DND-41 (cell line): Measurements from ENCODE around the gene ABTB1.

ENCODE experiments used
- ATAC-seq: fragments of 200-7000 bp; cut with Tn5 transposase; 3 replicates; pipeline ENCODE4 v1.9.1; 2021; ENCODE audit warnings: low read depth; ENCODE audit not compliant: insufficient read depth
- DNase-seq: peaks from one replicate; pipeline ENCODE4 v3.0.0-alpha.2; 2020
- H2AFZ ChIP-seq: 2 replicates; pipeline ENCODE4 v1.6.0; 2012; ENCODE audit warnings: low read depth, low read length
- H3K27ac ChIP-seq: 2 replicates; pipeline ENCODE4 v1.5.1; 2012; ENCODE audit warnings: low read length, inconsistent platforms
- H3K27me3 ChIP-seq: fragments of 200-600 bp; sonication (generic); 2 replicates; pipeline ENCODE4 v1.6.0; 2012; ENCODE audit warnings: low read length, mild to moderate bottlenecking, inconsistent platforms; ENCODE audit not compliant: insufficient read depth, poor library complexity
- H3K36me3 ChIP-seq: 2 replicates; pipeline ENCODE4 v1.5.1; 2012; ENCODE audit warnings: low read length, inconsistent platforms; ENCODE audit not compliant: insufficient read depth
- H3K4me1 ChIP-seq: 2 replicates; pipeline ENCODE4 v1.5.1; 2012; ENCODE audit warnings: mild to moderate bottlenecking, low read length; ENCODE audit not compliant: insufficient read depth
- H3K4me2 ChIP-seq: 2 replicates; pipeline ENCODE4 v1.6.0; 2012; ENCODE audit warnings: mild to moderate bottlenecking, moderate library complexity, low read length, inconsistent platforms; ENCODE audit not compliant: insufficient read depth
- H3K4me3 ChIP-seq, 2 experiments: fragments of 200-600 bp in 1 of 2; shearing (Covaris generic) in 1 of 2; 2 replicates each; pipeline ENCODE4 v1.5.1; 2012 to 2016; ENCODE audit warnings: inconsistent platforms in 2 of 2, low read length in 2 of 2, mild to moderate bottlenecking in 2 of 2, low read depth in 1 of 2, moderate library complexity in 1 of 2
- H3K79me2 ChIP-seq: 2 replicates; pipeline ENCODE4 v1.6.0; 2012; ENCODE audit warnings: low read length, inconsistent platforms; ENCODE audit not compliant: insufficient read depth
- H3K9ac ChIP-seq: 2 replicates; pipeline ENCODE4 v1.6.0; 2012; ENCODE audit warnings: low read depth, mild to moderate bottlenecking, inconsistent platforms, low read length, moderate library complexity
- H3K9me3 ChIP-seq: 2 replicates; pipeline ENCODE4 v1.5.1; 2012; ENCODE audit warnings: low read length, moderate library complexity, mild to moderate bottlenecking, inconsistent platforms; ENCODE audit not compliant: insufficient read depth, severe bottlenecking
- H4K20me1 ChIP-seq: 2 replicates; pipeline ENCODE4 v1.6.0; 2012; ENCODE audit warnings: low read length; ENCODE audit not compliant: insufficient read depth
- CTCF ChIP-seq: IDR thresholded peaks from 2 replicates; pipeline ENCODE4 v1.5.1; 2012; ENCODE audit warnings: borderline replicate concordance, low read length, moderate library complexity, mild to moderate bottlenecking; ENCODE audit not compliant: poor library complexity, severe bottlenecking; ENCODE audit errors: extremely low read depth
- EZH2 ChIP-seq: IDR thresholded peaks from 3 replicates; pipeline ENCODE4 v1.6.1; 2012; ENCODE audit warnings: borderline replicate concordance, low read depth, mild to moderate bottlenecking, moderate library complexity, low read length, inconsistent platforms; ENCODE audit not compliant: severe bottlenecking

The ABTB1 gene

GRCh38 chr3:127706785-127707351 lies 34.1 kb downstream of the ABTB1 start:
- H3K4me1 ChIP-seq: no peaks in the 10 kb centered on the region
- no peaks in the 10 kb centered on the region for H3K9me3 ChIP-seq
- H3K36me3 ChIP-seq: no peaks in the 10 kb centered on the region
- H4K20me1 ChIP-seq: no peaks in the 10 kb centered on the region
- H3K9ac ChIP-seq: no peak overlapping the region
- H3K4me3 ChIP-seq: no peak overlapping the region
- TF ChIP-seq CTCF (no peak), EZH2 (no peak)
- H3K79me2 ChIP-seq: no peaks in the 10 kb centered on the region
- H3K27ac ChIP-seq: no peak overlapping the region
- ATAC-seq (no peak), DNase-seq (no peak)
- no peak overlapping the region for H3K4me2 ChIP-seq
- no peak overlapping the region for H2AFZ ChIP-seq
- H3K27me3 ChIP-seq: no peaks in the 10 kb centered on the region

GRCh38 chr3:127707851-127708411 lies 35.2 kb downstream of the ABTB1 start:
- Histone ChIP-seq H3K4me3 (no peak overlapping the region), H3K27me3 (no peaks in the 10 kb centered on the region), H3K27ac (no peak overlapping the region), H3K79me2 (no peaks in the 10 kb centered on the region), H2AFZ (no peak overlapping the region), H3K9ac (no peak overlapping the region), H3K4me2 (no peak overlapping the region), H4K20me1 (no peaks in the 10 kb centered on the region), H3K9me3 (no peaks in the 10 kb centered on the region), H3K36me3 (no peaks in the 10 kb centered on the region), H3K4me1 (no peaks in the 10 kb centered on the region)
- ATAC-seq (no peak), DNase-seq (no peak)
- TF ChIP-seq EZH2: no peak
- TF ChIP-seq CTCF: no peak

GRCh38 chr3:127708837-127709236 lies 36.1 kb downstream of the ABTB1 start:
- Histone ChIP-seq H2AFZ (no peak overlapping the region), H3K27ac (no peak overlapping the region), H3K27me3 (no peaks in the 10 kb centered on the region), H3K79me2 (no peaks in the 10 kb centered on the region), H3K4me1 (no peaks in the 10 kb centered on the region), H3K4me3 (no peak overlapping the region), H3K36me3 (no peaks in the 10 kb centered on the region), H3K9ac (no peak overlapping the region), H3K4me2 (no peak overlapping the region), H3K9me3 (no peaks in the 10 kb centered on the region), H4K20me1 (no peaks in the 10 kb centered on the region)
- TF ChIP-seq EZH2 (no peak), CTCF (no peak)
- ATAC-seq: no peak
- DNase-seq: no peak
